HG02798 (cell line): Measurements from ENCODE around the gene TXN.

Experiments
- ATAC-seq: cut with Tn5 transposase; IDR thresholded peaks from one replicate; pipeline ENCODE4 v1.9.1; 2021; ENCODE audit warnings: mild to moderate bottlenecking; ENCODE audit not compliant: unreplicated experiment, poor library complexity

The TXN gene

GRCh38 chr9:110256380-110257096 lies at the start of gene TXN:
Gene TXN, minus strand, starts transcription at chr9:110256507. Its CDS starts 72 bp downstream, at chr9:110256435.
- ATAC-seq = peak; percentile 78

GRCh38 chr9:110303133-110303532 lies 46.8 kb upstream of the TXN start:
- no peak for ATAC-seq

GRCh38 chr9:110298043-110298605 lies 41.8 kb upstream of the TXN start:
- no peak for ATAC-seq

- no peak for ATAC-seq
Measured at GRCh38 chr9:110293248-110293647, 36.9 kb upstream of the TXN start.

GRCh38 chr9:110291921-110292557 lies 35.7 kb upstream of the TXN start:
- no peak for ATAC-seq

- ATAC-seq = no peak
Measured at GRCh38 chr9:110290001-110290400, 33.7 kb upstream of the TXN start.

- no peak for ATAC-seq
Measured at GRCh38 chr9:110288503-110288902, 32.2 kb upstream of the TXN start.

- ATAC-seq = no peak
Measured at GRCh38 chr9:110287289-110287680, 31.0 kb upstream of the TXN start.

- no peak for ATAC-seq
Measured at GRCh38 chr9:110284211-110284844, 28.0 kb upstream of the TXN start.

- peak; percentile 40 for ATAC-seq
Measured at GRCh38 chr9:110283751-110284150, 27.4 kb upstream of the TXN start.

- no peak for ATAC-seq
Measured at GRCh38 chr9:110282739-110283081, 26.4 kb upstream of the TXN start.

GRCh38 chr9:110282018-110282738 lies 25.9 kb upstream of the TXN start:
- no peak for ATAC-seq

GRCh38 chr9:110278080-110278707 lies 21.9 kb upstream of the TXN start:
- no peak for ATAC-seq

- ATAC-seq = no peak
Measured at GRCh38 chr9:110276781-110277180, 20.5 kb upstream of the TXN start.

- no peak for ATAC-seq
Measured at GRCh38 chr9:110270211-110270995, 14.1 kb upstream of the TXN start.

GRCh38 chr9:110266795-110267194 lies 10.5 kb upstream of the TXN start:
- ATAC-seq = no peak

GRCh38 chr9:110261632-110262031 lies 5.3 kb upstream of the TXN start:
- ATAC-seq = no peak

- no peak for ATAC-seq
Measured at GRCh38 chr9:110260911-110261310, 4.6 kb upstream of the TXN start.

- ATAC-seq = no peak
Measured at GRCh38 chr9:110259566-110259965, 3.3 kb upstream of the TXN start.

GRCh38 chr9:110258690-110259091 lies 2.4 kb upstream of the TXN start:
- ATAC-seq = no peak
